SKM-1 (cell line): ENCODE results near the gene CNTN4.

Experiments used
- DNase-seq: peaks from one replicate; lab custom pipeline; 2025; ENCODE audit not compliant: unreplicated experiment; lab: John Stamatoyannopoulos, UW

The CNTN4 gene

GRCh38 chr3:2148561-2149340 lies 50.1 kb downstream of the CNTN4 start:
- DNase-seq, result no peak

GRCh38 chr3:2153053-2153452 lies 54.4 kb downstream of the CNTN4 start:
- DNase-seq, result no peak

- DNase-seq, result no peak
Observed at GRCh38 chr3:2153547-2153946, 54.9 kb downstream of the CNTN4 start.

GRCh38 chr3:2154621-2155020 lies 56.0 kb downstream of the CNTN4 start:
- DNase-seq, result no peak

- no peak for DNase-seq
Observed at GRCh38 chr3:2156244-2156847, 57.7 kb downstream of the CNTN4 start.

- DNase-seq, result no peak
Observed at GRCh38 chr3:2158828-2159227, 60.2 kb downstream of the CNTN4 start.

- DNase-seq, result no peak
Observed at GRCh38 chr3:2166552-2166951, 67.9 kb downstream of the CNTN4 start.

- no peak for DNase-seq
Observed at GRCh38 chr3:2172561-2173171, 74.0 kb downstream of the CNTN4 start.

- no peak for DNase-seq
Observed at GRCh38 chr3:2180634-2181033, 82.0 kb downstream of the CNTN4 start.

- no peak for DNase-seq
Observed at GRCh38 chr3:2198776-2199279, 100.2 kb downstream of the CNTN4 start.

GRCh38 chr3:2204054-2204453 lies 105.4 kb downstream of the CNTN4 start:
- no peak for DNase-seq

- no peak for DNase-seq
Observed at GRCh38 chr3:2205692-2206091, 107.0 kb downstream of the CNTN4 start.

- no peak for DNase-seq
Observed at GRCh38 chr3:2206536-2206935, 107.9 kb downstream of the CNTN4 start.

- DNase-seq, result no peak
Observed at GRCh38 chr3:2211568-2211967, 112.9 kb downstream of the CNTN4 start.

- DNase-seq, result no peak
Observed at GRCh38 chr3:2212206-2212605, 113.5 kb downstream of the CNTN4 start.

GRCh38 chr3:2218375-2218774 lies 119.7 kb downstream of the CNTN4 start:
- no peak for DNase-seq

GRCh38 chr3:2218816-2219215 lies 120.2 kb downstream of the CNTN4 start:
- no peak for DNase-seq

GRCh38 chr3:2236203-2236602 lies 137.5 kb downstream of the CNTN4 start:
- no peak for DNase-seq

- DNase-seq, result no peak
Observed at GRCh38 chr3:2244137-2244536, 145.5 kb downstream of the CNTN4 start.

GRCh38 chr3:2246873-2247648 lies 148.4 kb downstream of the CNTN4 start:
- no peak for DNase-seq

GRCh38 chr3:2247831-2248230 lies 149.2 kb downstream of the CNTN4 start:
- no peak for DNase-seq
